Smooth muscle cell of the coronary artery (primary cell): ENCODE results near the gene MRPL40. TPM values are rescaled to one million over a fixed set of nuclear protein-coding genes. Genes with fewer than 3 reads are reported as not detected.

ENCODE experiments used
- total RNA-seq: library from RNA; depleted of rRNA; stranded (reverse); fragments of >200 nt; gene quantifications from 2 replicates; pipeline ENCODE4 v1.2.3, GENCODE V29; 2014; ENCODE audit warnings: low replicate concordance

The MRPL40 gene
- 20.5 and 43.2 TPM in 2 replicates for total RNA-seq

GRCh38 chr22:19432133-19432851, at the start of gene MRPL40:
Gene MRPL40, plus strand, starts transcription at chr22:19432545. Its CDS starts 10 bp downstream, at chr22:19432555.

GRCh38 chr22:19431649-19432132, 654 bp upstream of the MRPL40 start, which contains the start of gene HIRA:
Gene HIRA, minus strand, starts transcription at chr22:19431733. Its CDS starts 257 bp downstream, at chr22:19431476.

GRCh38 chr22:19447330-19448075, 15.2 kb downstream of the MRPL40 start, which contains the start of gene C22orf39:
Gene C22orf39, minus strand, starts transcription at chr22:19447711. Its CDS starts 23 bp downstream, at chr22:19447688.

GRCh38 chr22:19478901-19479354, 46.6 kb downstream of the MRPL40 start, which contains the start of gene UFD1:
Gene UFD1, minus strand, starts transcription at chr22:19479193. Its CDS starts 108 bp downstream, at chr22:19479085.

GRCh38 chr22:19479355-19480172, 47.2 kb downstream of the MRPL40 start, which contains the start of gene CDC45:
Gene CDC45, plus strand, starts transcription at chr22:19479920. Its CDS starts 49 bp downstream, at chr22:19479969.

Other genes with a start within 250 kb of the MRPL40 start
- 12.0 and 13.1 TPM in 2 replicates for gene CLTCL1, start 140.8 kb upstream of the MRPL40 start, total RNA-seq
- 22.8 and 23.9 TPM in 2 replicates for gene HIRA, start 812 bp upstream of the MRPL40 start, total RNA-seq
- 32.3 and 35.6 TPM in 2 replicates for gene C22orf39, start 15.2 kb downstream of the MRPL40 start, total RNA-seq
- 56.6 and 87.9 TPM in 2 replicates for gene UFD1, start 46.6 kb downstream of the MRPL40 start, total RNA-seq
- 1.8 and 9.5 TPM in 2 replicates for gene CDC45, start 47.4 kb downstream of the MRPL40 start, total RNA-seq
- 0.30 and 5.4 TPM in 2 replicates for gene CLDN5, start 91.9 kb downstream of the MRPL40 start, total RNA-seq